ENCODE measurements around the gene TAF11L14. TPM values are rescaled to one million over a fixed set of nuclear protein-coding genes. Genes with fewer than 3 reads are reported as not detected.
A peak's percentile ranks its signal among the peaks of the same experiment; 100 is the strongest.
"Not testable (repeated sequence)": the region's sequence is repeated elsewhere in the genome, so short reads cannot be mapped to it uniquely, and the experiment has no call there.

The TAF11L14 gene
- total and polyA plus RNA-seq, 4 donors = not detected

DNA sequence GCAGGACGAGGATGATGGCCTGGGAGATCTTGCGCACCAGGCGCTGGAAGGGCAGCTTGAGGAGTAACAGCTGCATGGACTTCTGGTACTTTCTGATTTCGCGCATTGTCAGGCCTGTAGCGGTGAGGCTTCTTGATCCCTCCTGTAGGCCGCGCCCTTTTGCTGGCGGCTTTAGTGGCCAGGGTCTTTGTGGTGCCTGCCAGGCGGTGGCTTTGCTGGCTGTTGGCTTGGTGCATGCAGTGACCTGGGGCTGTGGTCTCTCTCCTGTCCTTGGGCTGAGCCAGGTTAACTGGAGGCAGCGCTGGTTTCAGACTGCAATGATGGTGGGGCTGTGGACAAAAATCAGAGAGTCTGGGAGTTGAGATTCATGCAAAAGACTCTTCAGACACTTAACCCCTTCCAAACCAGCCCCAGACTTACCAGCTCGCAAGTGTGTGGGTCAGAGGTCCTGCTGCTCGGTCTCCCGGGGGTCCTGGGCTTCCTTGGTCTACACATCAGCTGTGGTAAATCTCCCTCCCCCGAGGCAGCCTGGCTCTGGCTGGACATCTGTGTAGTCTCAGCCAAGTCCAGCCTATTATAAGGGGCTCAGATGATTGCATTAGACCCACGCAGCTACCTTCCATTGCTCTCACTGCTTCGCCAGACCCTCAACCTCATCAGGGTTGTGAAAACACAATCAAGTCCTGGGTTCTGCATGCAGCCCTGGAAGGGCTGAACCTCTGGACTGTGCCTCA, 19.2 kb upstream of the TAF11L14 start:
- WGBS, 2 donors = 89 to 92% methylated on average over 17 of the region's 17 CpGs
- Histone ChIP-seq H3K27ac (ENCODE audit: low read depth in 1 of 2, low read length in 2 of 2) (no peak overlapping the region), H3K4me1 (ENCODE audit: control insufficient read depth in 1 of 2, insufficient read depth in 2 of 2, low read length in 2 of 2) (no peaks in the 10 kb centered on the region), H3K27me3 (ENCODE audit: control insufficient read depth in 1 of 2, insufficient read depth in 2 of 2, low read length in 1 of 2) (no peaks in the 10 kb centered on the region), H3K36me3 (ENCODE audit: control insufficient read depth in 1 of 2, insufficient read depth in 2 of 2, low read length in 1 of 2) (no peaks in the 10 kb centered on the region), H3K4me3 (ENCODE audit: low read length in 2 of 2) (no peak overlapping the region), H3K9me3 (ENCODE audit: control insufficient read depth, low read length) (no peaks in the 10 kb centered on the region)
- ATAC-seq (ENCODE audit: low FRiP score) = peak; percentile 33
- intact Hi-C loops (cut with DNase I) = no loop called here
- no peak for DNase-seq

DNA sequence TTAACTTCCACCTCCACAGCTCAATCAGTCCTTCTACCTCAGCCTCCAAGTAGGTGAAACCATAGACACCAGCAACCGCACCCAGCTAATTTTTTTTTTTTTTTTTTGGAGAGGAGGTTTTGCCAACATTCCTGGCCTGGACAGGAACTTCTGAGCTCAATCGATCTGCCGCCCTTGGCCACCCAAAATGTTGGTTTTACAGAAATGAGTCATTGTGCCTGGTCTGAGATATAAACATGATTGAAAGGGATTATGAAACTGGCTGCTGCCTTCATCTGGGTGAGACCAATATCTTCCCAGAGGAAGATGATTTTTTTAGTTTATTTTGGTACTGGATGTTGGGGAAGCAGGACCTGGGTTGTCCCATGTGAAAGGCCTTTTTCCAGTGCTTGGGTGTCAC, 14.9 kb upstream of the TAF11L14 start:
- DNase-seq (no peak), ATAC-seq (ENCODE audit: low FRiP score) (no peak)
- Histone ChIP-seq H3K4me3 (ENCODE audit: low read length in 2 of 2) (no peak overlapping the region), H3K4me1 (ENCODE audit: control insufficient read depth in 1 of 2, insufficient read depth in 2 of 2, low read length in 2 of 2) (no peaks in the 10 kb centered on the region), H3K27ac (ENCODE audit: low read depth in 1 of 2, low read length in 2 of 2) (no peak overlapping the region), H3K27me3 (ENCODE audit: control insufficient read depth in 1 of 2, insufficient read depth in 2 of 2, low read length in 1 of 2) (no peaks in the 10 kb centered on the region), H3K36me3 (ENCODE audit: control insufficient read depth in 1 of 2, insufficient read depth in 2 of 2, low read length in 1 of 2) (no peaks in the 10 kb centered on the region), H3K9me3 (ENCODE audit: control insufficient read depth, low read length) (no peaks in the 10 kb centered on the region)
- WGBS, 2 donors = 47 to 56% methylated on average over 3 of the region's 3 CpGs
- intact Hi-C loops (cut with DNase I) = no loop called here

- Histone ChIP-seq H3K27ac (ENCODE audit: low read depth in 1 of 2, low read length in 2 of 2) (no peak overlapping the region), H3K9me3 (ENCODE audit: control insufficient read depth, low read length) (no peaks in the 10 kb centered on the region), H3K27me3 (ENCODE audit: control insufficient read depth in 1 of 2, insufficient read depth in 2 of 2, low read length in 1 of 2) (no peaks in the 10 kb centered on the region), H3K4me3 (ENCODE audit: low read length in 2 of 2) (no peak overlapping the region), H3K4me1 (ENCODE audit: control insufficient read depth in 1 of 2, insufficient read depth in 2 of 2, low read length in 2 of 2) (no peaks in the 10 kb centered on the region), H3K36me3 (ENCODE audit: control insufficient read depth in 1 of 2, insufficient read depth in 2 of 2, low read length in 1 of 2) (no peaks in the 10 kb centered on the region)
- intact Hi-C loops (cut with DNase I) = no loop called here
- no peak for DNase-seq
- WGBS, 2 donors = 87 to 88% methylated on average over 16 to 17 of the region's 17 CpGs
- no peak for ATAC-seq (ENCODE audit: low FRiP score)
Measured at GRCh38 chr5:17620627-17621026, 13.6 kb upstream of the TAF11L14 start.

DNA sequence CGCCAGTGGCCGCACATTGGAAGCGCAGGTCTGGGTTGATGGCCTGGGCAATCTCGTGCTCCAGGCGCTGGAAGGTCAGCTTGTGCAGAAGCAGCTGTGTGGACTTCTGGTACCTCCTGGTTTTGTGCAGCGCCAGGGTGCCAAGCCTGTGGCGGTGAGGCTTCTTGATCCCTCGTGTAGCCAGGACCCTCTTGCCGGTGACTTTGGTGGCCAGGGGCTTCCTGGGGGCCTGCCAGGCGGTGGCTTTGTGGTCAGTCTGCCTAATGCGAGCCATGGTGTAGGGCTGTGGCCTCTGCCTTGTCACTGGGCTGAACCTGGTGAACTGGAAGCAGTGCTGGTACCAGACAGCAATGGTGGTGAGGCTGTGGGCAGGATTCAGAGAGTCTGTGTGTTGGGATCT, 8.6 kb upstream of the TAF11L14 start:
- Histone ChIP-seq H3K27me3 (ENCODE audit: control insufficient read depth in 1 of 2, insufficient read depth in 2 of 2, low read length in 1 of 2) (no peaks in the 10 kb centered on the region), H3K36me3 (ENCODE audit: control insufficient read depth in 1 of 2, insufficient read depth in 2 of 2, low read length in 1 of 2) (no peaks in the 10 kb centered on the region), H3K9me3 (ENCODE audit: control insufficient read depth, low read length) (no peaks in the 10 kb centered on the region), H3K27ac (ENCODE audit: low read depth in 1 of 2, low read length in 2 of 2) (no peak overlapping the region), H3K4me1 (ENCODE audit: control insufficient read depth in 1 of 2, insufficient read depth in 2 of 2, low read length in 2 of 2) (no peaks in the 10 kb centered on the region), H3K4me3 (ENCODE audit: low read length in 2 of 2) (no peak overlapping the region)
- DNase-seq = no peak
- WGBS, 2 donors = 84 to 93% methylated on average over 11 of the region's 11 CpGs
- ATAC-seq (ENCODE audit: low FRiP score) = no peak
- intact Hi-C loops (cut with DNase I) = no loop called here

GRCh38 chr5:17631788-17632187, 2.5 kb upstream of the TAF11L14 start, which contains the start of gene TAF11L13:
Gene TAF11L13 (plus strand): TSS chr5:17632088.
- H3K4me3 ChIP-seq (ENCODE audit: low read length in 2 of 2); H3K9me3 ChIP-seq (ENCODE audit: control insufficient read depth, low read length); H3K27me3 ChIP-seq (ENCODE audit: control insufficient read depth in 1 of 2, insufficient read depth in 2 of 2, low read length in 1 of 2); H3K27ac ChIP-seq (ENCODE audit: low read depth in 1 of 2, low read length in 2 of 2); DNase-seq; H3K36me3 ChIP-seq (ENCODE audit: control insufficient read depth in 1 of 2, insufficient read depth in 2 of 2, low read length in 1 of 2); H3K4me1 ChIP-seq (ENCODE audit: control insufficient read depth in 1 of 2, insufficient read depth in 2 of 2, low read length in 2 of 2); ATAC-seq (ENCODE audit: low FRiP score); intact Hi-C loops (cut with DNase I): not testable (repeated sequence)
- WGBS, 2 donors = 88% methylated on average over 7 to 9 of the region's 12 CpGs

DNA sequence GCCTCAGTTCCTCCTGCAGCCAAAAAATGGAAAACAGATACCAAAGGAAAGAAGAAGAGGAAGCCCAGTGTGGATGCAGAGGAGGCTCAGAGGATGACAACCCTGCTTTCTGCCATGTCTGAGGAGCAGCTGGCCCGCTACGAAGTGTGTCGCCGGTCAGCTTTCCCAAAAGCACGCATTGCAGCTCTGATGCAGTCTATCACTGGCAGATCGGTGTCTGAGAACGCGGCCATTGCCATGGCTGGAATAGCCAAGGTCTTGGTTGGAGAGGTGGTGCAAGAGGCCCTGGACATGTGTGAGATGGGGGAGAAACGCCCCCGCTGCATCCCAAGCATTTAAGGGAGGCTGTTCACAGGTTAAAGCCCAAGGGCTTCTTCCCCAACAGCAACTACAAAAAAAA, 15.0 kb downstream of the TAF11L14 start:
- H3K4me1 ChIP-seq (ENCODE audit: control insufficient read depth in 1 of 2, insufficient read depth in 2 of 2, low read length in 2 of 2); H3K27me3 ChIP-seq (ENCODE audit: control insufficient read depth in 1 of 2, insufficient read depth in 2 of 2, low read length in 1 of 2); H3K9me3 ChIP-seq (ENCODE audit: control insufficient read depth, low read length); H3K4me3 ChIP-seq (ENCODE audit: low read length in 2 of 2); DNase-seq; intact Hi-C loops (cut with DNase I); H3K36me3 ChIP-seq (ENCODE audit: control insufficient read depth in 1 of 2, insufficient read depth in 2 of 2, low read length in 1 of 2); H3K27ac ChIP-seq (ENCODE audit: low read depth in 1 of 2, low read length in 2 of 2); ATAC-seq (ENCODE audit: low FRiP score): not testable (repeated sequence)
- 84 to 86% methylated on average over 10 of the region's 10 CpGs for WGBS, 2 donors

DNA sequence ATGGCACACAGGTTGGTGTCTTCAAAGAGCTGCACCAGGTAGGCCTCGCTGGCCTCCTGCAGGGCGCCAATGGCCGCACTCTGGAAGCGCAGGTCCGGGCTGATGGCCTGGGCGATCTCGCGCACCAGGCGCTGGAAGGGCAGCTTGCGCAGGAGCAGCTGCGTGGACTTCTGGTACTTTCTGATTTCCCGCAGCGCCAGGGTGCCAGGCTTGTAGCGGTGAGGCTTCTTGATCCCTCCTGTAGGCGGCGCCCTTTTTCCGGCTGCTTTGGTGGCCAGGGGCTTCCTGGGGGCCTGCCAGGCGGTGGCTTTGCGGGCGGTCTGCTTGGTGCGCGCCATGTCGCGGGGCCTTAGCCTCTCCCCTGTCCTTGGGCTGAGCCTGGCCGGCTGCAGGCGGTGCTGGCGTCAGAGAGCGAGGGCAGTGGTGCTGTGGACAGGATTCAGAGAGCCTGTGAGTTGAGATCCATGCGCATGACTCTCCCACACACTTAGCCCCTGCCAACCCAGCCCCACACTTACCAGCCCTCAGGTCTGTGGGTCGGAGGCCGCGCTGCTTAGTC, 21.0 kb downstream of the TAF11L14 start:
- H3K4me3 ChIP-seq (ENCODE audit: low read length in 2 of 2); H3K36me3 ChIP-seq (ENCODE audit: control insufficient read depth in 1 of 2, insufficient read depth in 2 of 2, low read length in 1 of 2); intact Hi-C loops (cut with DNase I); H3K4me1 ChIP-seq (ENCODE audit: control insufficient read depth in 1 of 2, insufficient read depth in 2 of 2, low read length in 2 of 2); DNase-seq; H3K27ac ChIP-seq (ENCODE audit: low read depth in 1 of 2, low read length in 2 of 2); H3K9me3 ChIP-seq (ENCODE audit: control insufficient read depth, low read length); H3K27me3 ChIP-seq (ENCODE audit: control insufficient read depth in 1 of 2, insufficient read depth in 2 of 2, low read length in 1 of 2): not testable (repeated sequence)
- ATAC-seq (ENCODE audit: low FRiP score) = peak; percentile 54
- WGBS, 2 donors = 94 to 95% methylated on average over 11 to 32 of the region's 32 CpGs

DNA sequence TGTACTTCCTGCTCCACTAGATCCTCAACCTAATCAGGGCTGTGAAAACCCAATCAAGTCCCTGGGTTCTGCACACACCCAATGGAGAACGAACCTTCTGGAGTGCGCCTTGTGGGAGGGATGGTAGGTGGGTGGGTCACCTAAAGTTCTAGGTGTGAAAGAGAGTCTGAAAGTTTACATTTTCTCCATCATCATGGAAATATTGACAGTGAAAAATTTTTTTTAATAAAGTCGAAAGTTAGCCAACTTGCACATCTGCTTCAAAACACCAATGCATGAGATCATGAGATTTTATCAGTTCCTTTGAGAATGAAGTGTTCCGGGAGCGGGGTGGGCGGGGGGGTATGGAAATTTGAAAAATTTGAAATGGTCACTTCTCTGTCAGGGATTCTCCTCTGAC, 21.7 kb downstream of the TAF11L14 start:
- Histone ChIP-seq H3K9me3 (ENCODE audit: control insufficient read depth, low read length) (no peaks in the 10 kb centered on the region), H3K4me1 (ENCODE audit: control insufficient read depth in 1 of 2, insufficient read depth in 2 of 2, low read length in 2 of 2) (no peaks in the 10 kb centered on the region), H3K4me3 (ENCODE audit: low read length in 2 of 2) (no peak overlapping the region), H3K27me3 (ENCODE audit: control insufficient read depth in 1 of 2, insufficient read depth in 2 of 2, low read length in 1 of 2) (no peaks in the 10 kb centered on the region), H3K36me3 (ENCODE audit: control insufficient read depth in 1 of 2, insufficient read depth in 2 of 2, low read length in 1 of 2) (no peaks in the 10 kb centered on the region), H3K27ac (ENCODE audit: low read depth in 1 of 2, low read length in 2 of 2) (no peak overlapping the region)
- 62% methylated on average over 6 of the region's 6 CpGs for WGBS, 2 donors
- ATAC-seq (ENCODE audit: low FRiP score) (no peak), DNase-seq (no peak)
- intact Hi-C loops (cut with DNase I) = no loop called here

GRCh38 chr5:17663182-17663581, 28.9 kb downstream of the TAF11L14 start:
- no peak overlapping the region for H3K27ac ChIP-seq (ENCODE audit: low read depth in 1 of 2, low read length in 2 of 2)
- H3K27me3 ChIP-seq (ENCODE audit: control insufficient read depth in 1 of 2, insufficient read depth in 2 of 2, low read length in 1 of 2) = no peaks in the 10 kb centered on the region
- H3K4me3 ChIP-seq (ENCODE audit: low read length in 2 of 2) = no peak overlapping the region
- no peaks in the 10 kb centered on the region for H3K9me3 ChIP-seq (ENCODE audit: control insufficient read depth, low read length)
- 77 to 78% methylated on average over 8 of the region's 8 CpGs for WGBS, 2 donors
- no peak for ATAC-seq (ENCODE audit: low FRiP score)
- no peaks in the 10 kb centered on the region for H3K4me1 ChIP-seq (ENCODE audit: control insufficient read depth in 1 of 2, insufficient read depth in 2 of 2, low read length in 2 of 2)
- DNase-seq = no peak
- intact Hi-C loops (cut with DNase I) = no loop called here
- no peaks in the 10 kb centered on the region for H3K36me3 ChIP-seq (ENCODE audit: control insufficient read depth in 1 of 2, insufficient read depth in 2 of 2, low read length in 1 of 2)

Data from aorta (tissue), 5 donors.